ENCODE results near the gene TBC1D4.
"Not testable (repeated sequence)": the region's sequence is repeated elsewhere in the genome, so short reads cannot be mapped to it uniquely, and the experiment has no call there.

The TBC1D4 gene

GRCh38 chr13:75263741-75264407 lies 218.1 kb downstream of the TBC1D4 start:
- DNase-seq, result no peak

GRCh38 chr13:75258159-75258782 lies 223.7 kb downstream of the TBC1D4 start:
- no peak for DNase-seq

GRCh38 chr13:75256922-75257321 lies 225.0 kb downstream of the TBC1D4 start:
- DNase-seq, result no peak

GRCh38 chr13:75255653-75256052 lies 226.3 kb downstream of the TBC1D4 start:
- no peak for DNase-seq

- DNase-seq, result no peak
These were observed 226.8 kb downstream of the TBC1D4 start for GRCh38 chr13:75255147-75255546.

GRCh38 chr13:75251188-75251587 lies 230.8 kb downstream of the TBC1D4 start:
- no peak for DNase-seq

GRCh38 chr13:75250526-75251178 lies 231.3 kb downstream of the TBC1D4 start:
- DNase-seq, result no peak

GRCh38 chr13:75245578-75245977 lies 236.4 kb downstream of the TBC1D4 start:
- not testable (repeated sequence) for DNase-seq

- not testable (repeated sequence) for DNase-seq
These were observed 241.7 kb downstream of the TBC1D4 start for GRCh38 chr13:75240240-75240639.

- DNase-seq, result no peak
These were observed 245.2 kb downstream of the TBC1D4 start for GRCh38 chr13:75236774-75237173.
